MM.1S (cell line): ENCODE measurements around the gene RPS15A.
"Not testable (repeated sequence)": the region's sequence is repeated elsewhere in the genome, so short reads cannot be mapped to it uniquely, and the experiment has no call there.

Experiments
- EZH2 ChIP-seq: fragments of 300-600 bp; sonication (generic); optimal IDR thresholded peaks from 2 replicates; pipeline ENCODE3; 2017; ENCODE audit warnings: low read depth, mild to moderate bottlenecking, antibody characterized with exemption, low read length, mixed read lengths
- EZH2phosphoT487 ChIP-seq: fragments of 300-600 bp; sonication (generic); IDR thresholded peaks from 2 replicates; pipeline ENCODE4 v1.6.1; 2018; ENCODE audit warnings: antibody characterized with exemption, low read length
- TF ChIP-seq, protein P1 (sequence below): fragments of 300-600 bp; sonication (generic); IDR thresholded peaks from 2 replicates; pipeline ENCODE4 v1.5.1; 2016; ENCODE audit warnings: antibody characterized with exemption, low read length, mixed read lengths

- TF ChIP-seq, protein P1, sequence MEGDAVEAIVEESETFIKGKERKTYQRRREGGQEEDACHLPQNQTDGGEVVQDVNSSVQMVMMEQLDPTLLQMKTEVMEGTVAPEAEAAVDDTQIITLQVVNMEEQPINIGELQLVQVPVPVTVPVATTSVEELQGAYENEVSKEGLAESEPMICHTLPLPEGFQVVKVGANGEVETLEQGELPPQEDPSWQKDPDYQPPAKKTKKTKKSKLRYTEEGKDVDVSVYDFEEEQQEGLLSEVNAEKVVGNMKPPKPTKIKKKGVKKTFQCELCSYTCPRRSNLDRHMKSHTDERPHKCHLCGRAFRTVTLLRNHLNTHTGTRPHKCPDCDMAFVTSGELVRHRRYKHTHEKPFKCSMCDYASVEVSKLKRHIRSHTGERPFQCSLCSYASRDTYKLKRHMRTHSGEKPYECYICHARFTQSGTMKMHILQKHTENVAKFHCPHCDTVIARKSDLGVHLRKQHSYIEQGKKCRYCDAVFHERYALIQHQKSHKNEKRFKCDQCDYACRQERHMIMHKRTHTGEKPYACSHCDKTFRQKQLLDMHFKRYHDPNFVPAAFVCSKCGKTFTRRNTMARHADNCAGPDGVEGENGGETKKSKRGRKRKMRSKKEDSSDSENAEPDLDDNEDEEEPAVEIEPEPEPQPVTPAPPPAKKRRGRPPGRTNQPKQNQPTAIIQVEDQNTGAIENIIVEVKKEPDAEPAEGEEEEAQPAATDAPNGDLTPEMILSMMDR = not testable (repeated sequence)
- TF ChIP-seq EZH2phosphoT487, EZH2: not testable (repeated sequence)
Measured at GRCh38 chr16:18777664-18778063, 12.5 kb downstream of the RPS15A start.
